ENCODE measurements around the gene ZNF665. TPM values are rescaled to one million over a fixed set of nuclear protein-coding genes. Genes with fewer than 3 reads are reported as not detected.

ZNF665 gene
- total RNA-seq, 2 experiments from 2014 or later = 2.1 to 3.2 TPM

DNA sequence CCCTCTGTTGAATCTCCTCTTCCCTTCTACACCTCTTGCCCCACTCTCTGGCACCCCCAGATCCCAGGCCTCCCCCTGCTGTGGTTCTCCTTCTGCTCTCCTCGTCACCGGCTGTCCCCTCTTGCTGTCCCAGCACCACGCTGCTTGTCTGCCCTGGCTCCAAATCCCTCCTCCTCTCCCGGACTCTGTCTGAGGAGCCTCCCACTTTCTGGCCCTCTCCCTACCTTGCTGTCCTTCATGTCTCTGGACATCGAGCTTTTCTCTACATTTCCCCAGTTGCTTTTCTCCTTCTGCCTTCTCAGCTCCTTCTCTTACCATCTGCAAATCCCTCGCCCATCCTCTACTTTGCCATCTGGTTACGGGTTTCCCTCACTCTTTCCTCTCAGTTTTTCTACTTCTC lies 35.5 kb downstream of the ZNF665 start:
- peak overlapping the region; percentile 82 for H3K27ac Mint-ChIP-seq
- no peaks in the 10 kb centered on the region for H3K27me3 Mint-ChIP-seq
- Histone ChIP-seq H3K9me3 (ENCODE audit: control insufficient read depth in 1 of 2, insufficient read depth in 1 of 2, low read length in 2 of 2) (peaks cover 44 to 73% of the 10 kb centered on the region in 2 experiments), H3K4me3 (ENCODE audit: low read length) (peak overlapping the region; percentile 71), H3K36me3 (ENCODE audit: insufficient read depth, low read length) (peaks cover 5% of the 10 kb centered on the region), H3K27ac (ENCODE audit: low read depth in 1 of 2, low read length in 2 of 2) (peak overlapping the region; percentile 29 to 56), H3K27me3 (ENCODE audit: control insufficient read depth in 1 of 2, insufficient read depth in 2 of 2, low read length in 2 of 2) (peaks cover 0 to 3% of the 10 kb centered on the region in 2 experiments), H3K4me1 (ENCODE audit: insufficient read depth, low read length) (peaks cover 19% of the 10 kb centered on the region)
- peak overlapping the region; percentile 92 for H3K4me3 Mint-ChIP-seq
- H3K9me3 Mint-ChIP-seq = peaks cover 23% of the 10 kb centered on the region
- peak in 2 of 14 experiments; percentile 1 to 11 for DNase-seq
- CTCF ChIA-PET = interaction anchor here (1.8 kb wide), 1 partner anchor 38 kb away, joined by 4 read pairs; no protein-coding TSS in a partner anchor
- peaks cover 75% of the 10 kb centered on the region for H3K36me3 Mint-ChIP-seq (ENCODE audit: low read depth)
- POLR2A ChIA-PET = interaction anchor here (0.8 kb wide), 1 partner anchor 363 kb away, joined by 3 read pairs; no protein-coding TSS in a partner anchor
- intact Hi-C loops (cut with DNase I, micrococcal nuclease) = loop anchor here (2.0 kb wide), 2 partner anchors 53 to 207 kb away; partner anchors contain the start of gene ZNF525 (in 1 of the 2)
- peaks cover 26% of the 10 kb centered on the region for H3K4me1 Mint-ChIP-seq (ENCODE audit: low read depth)
- TF ChIP-seq, protein P1, sequence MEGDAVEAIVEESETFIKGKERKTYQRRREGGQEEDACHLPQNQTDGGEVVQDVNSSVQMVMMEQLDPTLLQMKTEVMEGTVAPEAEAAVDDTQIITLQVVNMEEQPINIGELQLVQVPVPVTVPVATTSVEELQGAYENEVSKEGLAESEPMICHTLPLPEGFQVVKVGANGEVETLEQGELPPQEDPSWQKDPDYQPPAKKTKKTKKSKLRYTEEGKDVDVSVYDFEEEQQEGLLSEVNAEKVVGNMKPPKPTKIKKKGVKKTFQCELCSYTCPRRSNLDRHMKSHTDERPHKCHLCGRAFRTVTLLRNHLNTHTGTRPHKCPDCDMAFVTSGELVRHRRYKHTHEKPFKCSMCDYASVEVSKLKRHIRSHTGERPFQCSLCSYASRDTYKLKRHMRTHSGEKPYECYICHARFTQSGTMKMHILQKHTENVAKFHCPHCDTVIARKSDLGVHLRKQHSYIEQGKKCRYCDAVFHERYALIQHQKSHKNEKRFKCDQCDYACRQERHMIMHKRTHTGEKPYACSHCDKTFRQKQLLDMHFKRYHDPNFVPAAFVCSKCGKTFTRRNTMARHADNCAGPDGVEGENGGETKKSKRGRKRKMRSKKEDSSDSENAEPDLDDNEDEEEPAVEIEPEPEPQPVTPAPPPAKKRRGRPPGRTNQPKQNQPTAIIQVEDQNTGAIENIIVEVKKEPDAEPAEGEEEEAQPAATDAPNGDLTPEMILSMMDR (IDR thresholded peaks at IDR 0.05) = no peak
- ATAC-seq (ENCODE audit: poor library complexity) = no peak

DNA sequence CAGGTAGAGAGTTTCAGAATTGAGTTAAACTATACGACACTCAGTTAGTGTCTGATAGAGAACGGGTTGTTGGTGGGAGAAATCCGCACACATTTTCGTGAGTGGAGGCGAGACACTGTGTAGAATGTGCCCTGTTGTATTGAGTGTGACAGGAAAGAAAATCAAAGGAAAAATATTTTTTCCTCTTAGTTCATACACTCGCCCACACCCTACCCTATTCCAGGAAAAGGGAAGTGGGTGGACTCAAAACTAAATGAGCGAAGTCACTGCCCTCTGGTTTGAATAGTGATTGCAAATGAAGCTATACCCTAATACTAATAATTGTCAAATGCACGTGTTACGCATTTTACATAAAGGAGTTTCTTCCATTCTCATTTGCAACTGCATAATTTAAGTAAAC lies 36.3 kb downstream of the ZNF665 start:
- peaks cover 81% of the 10 kb centered on the region for H3K36me3 Mint-ChIP-seq (ENCODE audit: low read depth)
- TF ChIP-seq, protein P1 (IDR thresholded peaks at IDR 0.05) = no peak
- peaks cover 23% of the 10 kb centered on the region for H3K9me3 Mint-ChIP-seq
- peak overlapping the region; percentile 82 for H3K27ac Mint-ChIP-seq
- intact Hi-C loops (cut with DNase I, micrococcal nuclease) = loop anchor here in 1 of 2 experiments (2.0 kb wide), 1 partner anchor 52 kb away; no protein-coding TSS in a partner anchor
- no peaks in the 10 kb centered on the region for H3K27me3 Mint-ChIP-seq
- peak overlapping the region; percentile 92 for H3K4me3 Mint-ChIP-seq
- DNase-seq (no peak), ATAC-seq (ENCODE audit: poor library complexity) (no peak)
- peaks cover 19% of the 10 kb centered on the region for H3K4me1 ChIP-seq (ENCODE audit: insufficient read depth, low read length)
- ChIA-PET POLR2A (no interaction called here), CTCF (interaction anchor here (1.8 kb wide), 1 partner anchor 39 kb away, joined by 4 read pairs; no protein-coding TSS in a partner anchor)
- H3K27me3 ChIP-seq (ENCODE audit: control insufficient read depth in 1 of 2, insufficient read depth in 2 of 2, low read length in 2 of 2) = peaks cover 0 to 3% of the 10 kb centered on the region in 2 experiments
- peaks cover 37 to 73% of the 10 kb centered on the region in 2 experiments for H3K9me3 ChIP-seq (ENCODE audit: control insufficient read depth in 1 of 2, insufficient read depth in 1 of 2, low read length in 2 of 2)
- H3K27ac ChIP-seq (ENCODE audit: low read depth in 1 of 2, low read length in 2 of 2) = no peak overlapping the region
- H3K4me3 ChIP-seq (ENCODE audit: low read length) = no peak overlapping the region
- peaks cover 5% of the 10 kb centered on the region for H3K36me3 ChIP-seq (ENCODE audit: insufficient read depth, low read length)
- peaks cover 26% of the 10 kb centered on the region for H3K4me1 Mint-ChIP-seq (ENCODE audit: low read depth)

DNA sequence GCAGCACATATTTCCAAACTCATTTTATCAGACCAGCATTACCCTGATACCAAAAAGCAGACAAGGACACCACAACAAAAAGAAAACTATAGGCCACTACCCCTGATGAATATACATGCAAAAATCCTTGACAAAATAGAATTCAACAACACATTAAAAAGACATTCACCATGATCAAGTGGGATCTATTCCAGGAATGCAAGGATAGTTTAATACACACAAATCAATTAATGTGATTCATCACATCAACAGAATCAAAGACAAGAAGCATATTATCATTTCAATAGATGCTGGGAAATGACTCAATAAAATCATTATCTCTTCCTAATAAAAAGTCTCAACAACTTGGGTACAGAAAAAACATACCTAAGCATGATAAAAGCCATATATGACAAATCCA lies 45.5 kb downstream of the ZNF665 start:
- Mint-ChIP-seq H3K27ac (no peak overlapping the region), H3K36me3 (ENCODE audit: low read depth) (peaks cover 93% of the 10 kb centered on the region), H3K4me3 (no peak overlapping the region), H3K4me1 (ENCODE audit: low read depth) (no peaks in the 10 kb centered on the region), H3K27me3 (no peaks in the 10 kb centered on the region), H3K9me3 (peaks cover 22% of the 10 kb centered on the region)
- intact Hi-C loops (cut with DNase I, micrococcal nuclease) = loop anchor here in 1 of 2 experiments (10.0 kb wide), 1 partner anchor 73 kb away; no protein-coding TSS in a partner anchor
- Histone ChIP-seq H3K27me3 (ENCODE audit: control insufficient read depth in 1 of 2, insufficient read depth in 2 of 2, low read length in 2 of 2) (no peaks in the 10 kb centered on the region), H3K36me3 (ENCODE audit: insufficient read depth, low read length) (peaks cover 41% of the 10 kb centered on the region), H3K27ac (ENCODE audit: low read depth in 1 of 2, low read length in 2 of 2) (no peak overlapping the region), H3K4me3 (ENCODE audit: low read length) (no peak overlapping the region), H3K9me3 (ENCODE audit: control insufficient read depth in 1 of 2, insufficient read depth in 1 of 2, low read length in 2 of 2) (peaks cover 51 to 73% of the 10 kb centered on the region in 2 experiments), H3K4me1 (ENCODE audit: insufficient read depth, low read length) (no peaks in the 10 kb centered on the region)
- ChIA-PET CTCF (no interaction called here), POLR2A (no interaction called here)
- no peak for ATAC-seq (ENCODE audit: poor library complexity)
- DNase-seq = no peak
- TF ChIP-seq, protein P1 (IDR thresholded peaks at IDR 0.05) = no peak
